Mammary epithelial cell (primary cell): ENCODE data around the gene A2ML1.

Source experiments
- CTCF ChIP-seq, 2 donors: IDR thresholded peaks in 1 of 2; conservative IDR thresholded peaks in 1 of 2; 2 replicates each; pipeline ENCODE4 v1.5.1; 2011 to 2012; ENCODE audit warnings: inconsistent platforms in 2 of 2, low read length in 2 of 2, mild to moderate bottlenecking in 2 of 2, control low read depth in 1 of 2, low read depth in 1 of 2; ENCODE audit not compliant: insufficient read depth in 1 of 2; ENCODE audit errors: extremely low read depth in 1 of 2
- EZH2 ChIP-seq: IDR thresholded peaks from 2 replicates; pipeline ENCODE4 v1.6.1; 2012; ENCODE audit warnings: low read length, inconsistent platforms, borderline replicate concordance

- TF ChIP-seq CTCF (conservative IDR thresholded peaks at IDR 0.05 in 1 of 2, IDR thresholded peaks at IDR 0.05 in 1 of 2; ENCODE audit: extremely low read depth in 1 of 2, insufficient read depth in 1 of 2, low read depth in 1 of 2, low read length in 2 of 2) (peak; percentile 63 to 84), EZH2 (no peak)
Observed at GRCh38 chr12:8890313-8891085, 68.1 kb downstream of the A2ML1 start.
